PFSK-1 (cell line): ENCODE measurements around the gene CCN5.

Experiments used
- FOXP2 ChIP-seq: optimal IDR thresholded peaks from 2 replicates; pipeline ENCODE3; 2011; ENCODE audit warnings: borderline replicate concordance, control low read depth, inconsistent platforms; ENCODE audit not compliant: insufficient read depth; ENCODE audit errors: extremely low read length, extremely low read depth
- POLR2AphosphoS5 ChIP-seq: IDR thresholded peaks from 2 replicates; pipeline ENCODE4 v1.6.1; 2012; ENCODE audit warnings: low read depth, mild to moderate bottlenecking, control low read depth, low read length, moderate library complexity
- SIN3A ChIP-seq: IDR thresholded peaks from 2 replicates; pipeline ENCODE4 v1.6.1; 2012; ENCODE audit warnings: mild to moderate bottlenecking, low read length, moderate library complexity, borderline replicate concordance; ENCODE audit not compliant: insufficient read depth
- TAF1 ChIP-seq: IDR thresholded peaks from 2 replicates; pipeline ENCODE4 v1.6.1; 2012; ENCODE audit warnings: low read length, control low read depth, borderline replicate concordance; ENCODE audit not compliant: insufficient read depth
- TF ChIP-seq, protein P1 (sequence below), 2 experiments: IDR thresholded peaks; 2 replicates each; pipeline versions ENCODE4 v1.6.1 to v1.8.0; 2011 to 2012; ENCODE audit warnings: low read depth in 2 of 2, low read length in 2 of 2, control low read depth in 1 of 2, inconsistent platforms in 1 of 2, mild to moderate bottlenecking in 1 of 2, moderate library complexity in 1 of 2; ENCODE audit not compliant: insufficient read depth in 1 of 2

The CCN5 gene

DNA sequence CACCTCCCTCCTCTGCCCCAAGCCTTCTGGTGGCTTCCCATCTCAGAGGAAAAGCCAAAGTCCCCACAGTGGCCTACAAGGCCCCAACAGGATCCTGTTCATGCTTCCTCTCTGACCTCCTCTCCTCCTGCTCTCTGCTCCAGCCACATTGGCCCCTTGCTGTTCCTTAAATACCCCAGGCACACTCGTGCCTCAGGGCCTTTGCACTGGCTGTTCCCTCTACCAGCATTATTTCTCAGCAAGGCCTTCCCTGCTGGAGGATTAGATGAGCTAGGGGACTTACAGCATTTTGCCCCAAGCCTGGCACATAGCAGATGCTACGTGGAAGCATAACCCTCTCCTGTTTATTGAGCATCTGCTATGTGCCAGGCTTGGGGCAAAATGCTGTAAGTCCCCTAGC lies 7.8 kb downstream of the CCN5 start:
- TF ChIP-seq FOXP2 = no peak
- TF ChIP-seq TAF1 = no peak
- TF ChIP-seq, protein P1, sequence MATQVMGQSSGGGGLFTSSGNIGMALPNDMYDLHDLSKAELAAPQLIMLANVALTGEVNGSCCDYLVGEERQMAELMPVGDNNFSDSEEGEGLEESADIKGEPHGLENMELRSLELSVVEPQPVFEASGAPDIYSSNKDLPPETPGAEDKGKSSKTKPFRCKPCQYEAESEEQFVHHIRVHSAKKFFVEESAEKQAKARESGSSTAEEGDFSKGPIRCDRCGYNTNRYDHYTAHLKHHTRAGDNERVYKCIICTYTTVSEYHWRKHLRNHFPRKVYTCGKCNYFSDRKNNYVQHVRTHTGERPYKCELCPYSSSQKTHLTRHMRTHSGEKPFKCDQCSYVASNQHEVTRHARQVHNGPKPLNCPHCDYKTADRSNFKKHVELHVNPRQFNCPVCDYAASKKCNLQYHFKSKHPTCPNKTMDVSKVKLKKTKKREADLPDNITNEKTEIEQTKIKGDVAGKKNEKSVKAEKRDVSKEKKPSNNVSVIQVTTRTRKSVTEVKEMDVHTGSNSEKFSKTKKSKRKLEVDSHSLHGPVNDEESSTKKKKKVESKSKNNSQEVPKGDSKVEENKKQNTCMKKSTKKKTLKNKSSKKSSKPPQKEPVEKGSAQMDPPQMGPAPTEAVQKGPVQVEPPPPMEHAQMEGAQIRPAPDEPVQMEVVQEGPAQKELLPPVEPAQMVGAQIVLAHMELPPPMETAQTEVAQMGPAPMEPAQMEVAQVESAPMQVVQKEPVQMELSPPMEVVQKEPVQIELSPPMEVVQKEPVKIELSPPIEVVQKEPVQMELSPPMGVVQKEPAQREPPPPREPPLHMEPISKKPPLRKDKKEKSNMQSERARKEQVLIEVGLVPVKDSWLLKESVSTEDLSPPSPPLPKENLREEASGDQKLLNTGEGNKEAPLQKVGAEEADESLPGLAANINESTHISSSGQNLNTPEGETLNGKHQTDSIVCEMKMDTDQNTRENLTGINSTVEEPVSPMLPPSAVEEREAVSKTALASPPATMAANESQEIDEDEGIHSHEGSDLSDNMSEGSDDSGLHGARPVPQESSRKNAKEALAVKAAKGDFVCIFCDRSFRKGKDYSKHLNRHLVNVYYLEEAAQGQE (IDR thresholded peaks at IDR 0.05; ENCODE audit: insufficient read depth in 1 of 2, low read depth in 2 of 2, low read length in 2 of 2) = no peak
- TF ChIP-seq POLR2AphosphoS5 = no peak
- no peak for TF ChIP-seq SIN3A

DNA sequence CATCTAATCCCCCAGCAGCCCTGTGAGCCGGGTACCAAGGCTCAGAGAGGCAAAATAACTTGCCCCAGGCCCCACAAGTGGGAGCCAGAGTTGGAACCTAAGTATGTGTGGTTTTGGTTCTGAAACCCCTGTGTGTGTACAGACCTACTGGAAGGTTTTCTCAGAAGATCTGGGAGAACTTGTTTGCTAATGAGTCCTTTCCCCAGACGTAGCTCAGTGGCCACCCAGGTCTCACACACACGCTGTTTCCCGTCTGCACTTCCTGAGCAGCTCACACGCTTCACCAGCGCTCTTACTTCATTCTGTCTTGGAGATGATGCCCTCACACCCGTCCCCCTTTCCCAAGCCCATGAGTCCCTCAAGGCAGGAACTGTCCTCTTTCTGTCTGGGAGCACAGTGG lies 8.2 kb downstream of the CCN5 start:
- TF ChIP-seq FOXP2 (no peak), POLR2AphosphoS5 (no peak), SIN3A (no peak), TAF1 (no peak)
- TF ChIP-seq, protein P1 (IDR thresholded peaks at IDR 0.05; ENCODE audit: insufficient read depth in 1 of 2, low read depth in 2 of 2, low read length in 2 of 2) = no peak

DNA sequence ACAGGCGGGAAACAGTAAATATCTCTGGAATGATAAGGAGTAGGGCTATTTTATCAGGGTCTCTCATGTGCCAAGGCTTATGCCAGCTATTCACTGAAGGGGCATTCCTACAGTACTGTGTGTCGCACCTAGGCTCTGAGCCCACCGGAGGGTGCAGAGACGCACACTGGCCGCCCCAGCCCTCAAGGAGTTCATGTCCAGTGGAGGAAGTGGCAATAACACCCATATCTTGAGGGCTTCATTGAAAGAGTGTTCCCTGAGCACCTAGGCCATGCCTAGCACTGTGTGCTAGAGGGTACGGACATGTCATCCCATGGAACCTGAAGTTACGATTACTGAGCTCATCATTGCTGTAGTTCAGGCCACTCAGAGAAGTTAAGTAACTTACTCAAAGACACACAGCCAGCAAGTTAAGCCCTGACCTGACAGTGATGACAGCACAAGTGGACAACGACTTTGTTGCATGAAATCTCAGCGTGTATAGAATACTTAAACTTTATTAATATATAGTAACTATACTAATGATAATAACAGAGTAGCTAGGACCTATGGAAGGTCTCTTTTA lies 8.7 kb downstream of the CCN5 start:
- TF ChIP-seq TAF1 (no peak), SIN3A (no peak), FOXP2 (no peak), POLR2AphosphoS5 (no peak)
- TF ChIP-seq, protein P1 (IDR thresholded peaks at IDR 0.05; ENCODE audit: insufficient read depth in 1 of 2, low read depth in 2 of 2, low read length in 2 of 2) = no peak

DNA sequence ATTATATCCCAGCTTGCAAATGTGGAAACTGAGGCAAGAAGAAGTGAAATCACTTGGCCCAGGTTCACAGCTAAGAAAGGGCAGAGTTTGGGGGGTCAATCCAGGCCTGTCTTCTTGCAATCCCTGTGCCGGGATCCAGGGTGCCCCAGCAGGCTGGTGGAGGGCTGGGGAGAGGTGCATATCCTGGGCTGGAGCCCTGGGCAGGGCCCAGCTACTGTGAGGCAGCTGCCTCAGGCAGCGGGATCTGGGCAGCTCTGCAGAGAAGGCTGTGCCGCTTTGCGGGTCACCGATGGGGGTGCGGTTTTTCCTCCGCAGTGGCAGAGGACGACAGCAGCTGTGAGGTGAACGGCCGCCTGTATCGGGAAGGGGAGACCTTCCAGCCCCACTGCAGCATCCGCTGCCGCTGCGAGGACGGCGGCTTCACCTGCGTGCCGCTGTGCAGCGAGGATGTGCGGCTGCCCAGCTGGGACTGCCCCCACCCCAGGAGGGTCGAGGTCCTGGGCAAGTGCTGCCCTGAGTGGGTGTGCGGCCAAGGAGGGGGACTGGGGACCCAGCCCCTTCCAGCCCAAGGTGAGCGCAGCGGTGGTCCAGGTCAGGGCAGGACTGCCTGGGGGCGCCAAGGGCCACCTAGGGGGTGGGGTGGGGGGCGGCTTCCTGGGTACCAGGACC lies 9.4 kb downstream of the CCN5 start:
- TF ChIP-seq, protein P1 (IDR thresholded peaks at IDR 0.05; ENCODE audit: insufficient read depth in 1 of 2, low read depth in 2 of 2, low read length in 2 of 2) = no peak
- no peak for TF ChIP-seq POLR2AphosphoS5
- TF ChIP-seq SIN3A = no peak
- no peak for TF ChIP-seq TAF1
- no peak for TF ChIP-seq FOXP2
